ENCODE results near the gene NPDC1.
"Not testable (repeated sequence)": the region's sequence is repeated elsewhere in the genome, so short reads cannot be mapped to it uniquely, and the experiment has no call there.

NPDC1 gene

GRCh38 chr9:137039611-137040366, 6.2 kb downstream of the NPDC1 start:
- DNase-seq (ENCODE audit: low spot score), result no peak

GRCh38 chr9:137038916-137039315, 7.1 kb downstream of the NPDC1 start:
- no peak for DNase-seq (ENCODE audit: low spot score)

GRCh38 chr9:137037483-137037882, 8.5 kb downstream of the NPDC1 start:
- no peak for DNase-seq (ENCODE audit: low spot score)

DNA sequence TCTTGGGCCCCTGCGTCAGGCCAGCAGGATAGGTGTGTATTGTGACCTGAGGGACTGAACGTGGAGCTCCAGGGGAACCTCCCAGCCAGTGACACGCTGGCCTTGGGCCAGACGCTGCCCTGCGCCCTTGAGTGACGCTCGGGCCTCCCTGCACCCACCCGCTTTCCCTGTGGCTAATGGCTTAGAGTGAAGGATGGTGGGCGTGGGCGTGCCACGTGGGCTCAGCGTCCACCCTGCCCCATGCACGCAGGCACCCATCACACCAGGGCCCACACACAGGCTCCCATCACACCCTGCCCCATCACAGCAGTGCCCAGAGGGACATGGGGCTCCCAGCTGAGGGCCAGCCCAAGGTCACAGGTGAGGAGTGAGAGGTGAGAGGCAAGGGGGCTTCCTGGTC, 8.9 kb downstream of the NPDC1 start:
- DNase-seq (ENCODE audit: low spot score), result no peak

DNA sequence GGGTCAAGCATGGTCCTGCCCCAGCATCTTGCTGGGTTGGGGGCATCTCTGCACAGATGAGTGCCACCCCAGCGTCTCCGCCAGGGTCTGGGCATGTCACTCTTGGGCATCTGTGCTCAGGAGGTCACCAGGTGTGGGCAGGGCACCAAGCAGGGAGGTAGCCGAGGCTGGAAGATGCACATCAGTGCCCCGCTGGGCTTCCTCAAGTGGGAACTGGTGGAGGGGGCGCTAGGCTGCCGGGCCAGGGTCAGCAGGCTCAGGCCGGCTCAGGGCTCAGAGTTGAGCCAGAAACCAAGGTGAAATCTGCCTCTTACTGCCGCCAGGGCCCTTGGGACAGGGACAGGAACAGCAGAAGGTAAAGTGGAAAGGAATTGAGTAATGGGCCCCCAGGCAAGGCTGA, 10.0 kb downstream of the NPDC1 start:
- no peak for DNase-seq (ENCODE audit: low spot score)

- DNase-seq (ENCODE audit: low spot score), result no peak
Measured at GRCh38 chr9:137035507-137035834, 10.5 kb downstream of the NPDC1 start.

GRCh38 chr9:137034709-137035506, 11.1 kb downstream of the NPDC1 start:
- DNase-seq (ENCODE audit: low spot score), result peak; percentile 79

DNA sequence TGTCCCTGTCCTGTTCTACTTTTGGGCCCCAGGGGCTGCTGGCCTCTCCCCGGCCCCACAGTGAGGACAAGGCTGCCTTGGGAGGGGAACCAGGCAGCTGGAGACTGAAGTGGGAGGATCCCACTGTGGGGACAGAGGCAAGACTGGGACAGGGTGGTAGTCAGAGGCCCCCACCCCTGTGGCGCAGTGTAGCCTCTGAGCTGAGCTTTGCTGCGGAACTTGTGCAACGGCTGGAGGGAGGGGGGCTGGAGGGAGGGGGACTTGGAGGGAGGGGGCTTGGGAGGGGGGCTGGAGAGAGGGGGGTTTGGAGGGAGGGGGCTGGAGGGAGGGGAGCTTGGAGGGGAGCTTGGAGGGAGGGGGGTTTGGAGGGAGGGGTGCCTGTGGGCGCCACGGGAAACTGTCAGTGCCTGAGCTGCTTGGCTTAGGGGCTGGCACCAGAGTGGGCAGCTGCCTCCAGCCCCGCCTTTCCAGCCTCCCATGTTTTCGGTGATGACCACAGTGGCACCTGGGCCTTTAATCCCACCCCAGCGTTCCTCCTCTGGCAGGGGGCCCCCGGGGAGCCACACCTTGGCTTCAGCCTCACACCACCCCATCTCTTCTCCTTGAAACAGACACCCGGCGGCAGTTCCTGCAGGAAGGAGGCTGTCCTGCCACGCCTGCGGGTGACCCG, 11.8 kb downstream of the NPDC1 start:
- DNase-seq (ENCODE audit: low spot score), result no peak

DNA sequence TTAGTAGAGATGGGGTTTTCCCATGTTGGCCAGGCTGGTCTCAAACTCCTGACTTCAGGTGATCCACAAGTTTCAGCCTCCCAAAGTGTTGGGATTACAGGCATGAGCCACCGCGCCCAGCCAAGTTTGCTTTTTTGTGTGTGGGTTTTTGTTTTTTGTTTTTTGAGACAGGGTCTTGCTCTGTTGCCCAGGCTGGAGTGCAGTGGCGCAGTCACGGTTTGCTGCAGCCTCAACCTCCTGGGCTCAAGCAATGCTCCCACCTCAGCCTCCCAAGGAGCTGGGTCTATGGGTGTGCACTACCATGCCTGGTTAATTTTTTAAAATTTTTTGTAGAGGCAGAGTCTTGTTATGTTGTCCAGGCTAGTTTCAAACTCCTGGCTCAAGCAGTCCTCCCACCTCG, 12.5 kb downstream of the NPDC1 start:
- DNase-seq (ENCODE audit: low spot score), result not testable (repeated sequence)

DNA sequence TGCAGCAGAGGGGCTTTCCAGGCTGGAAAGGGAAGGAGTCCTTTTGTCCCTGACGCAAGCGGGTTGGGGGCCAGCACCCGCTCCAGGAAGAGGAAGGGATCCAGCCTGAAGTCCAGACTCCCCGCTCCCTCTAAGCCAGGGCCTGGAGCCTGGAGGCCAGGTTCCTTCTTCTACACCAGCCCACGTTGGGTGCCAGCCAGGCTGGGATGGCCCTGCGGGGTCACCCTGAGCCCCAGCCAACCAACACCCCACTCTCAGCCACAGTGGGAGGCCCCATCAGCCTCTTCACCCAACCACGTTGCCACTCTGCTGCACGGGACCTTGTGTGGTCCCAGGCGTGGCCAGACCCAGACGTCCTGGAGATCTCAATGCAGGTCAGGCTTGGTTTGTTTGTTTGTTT, 13.1 kb downstream of the NPDC1 start:
- no peak for DNase-seq (ENCODE audit: low spot score)

DNA sequence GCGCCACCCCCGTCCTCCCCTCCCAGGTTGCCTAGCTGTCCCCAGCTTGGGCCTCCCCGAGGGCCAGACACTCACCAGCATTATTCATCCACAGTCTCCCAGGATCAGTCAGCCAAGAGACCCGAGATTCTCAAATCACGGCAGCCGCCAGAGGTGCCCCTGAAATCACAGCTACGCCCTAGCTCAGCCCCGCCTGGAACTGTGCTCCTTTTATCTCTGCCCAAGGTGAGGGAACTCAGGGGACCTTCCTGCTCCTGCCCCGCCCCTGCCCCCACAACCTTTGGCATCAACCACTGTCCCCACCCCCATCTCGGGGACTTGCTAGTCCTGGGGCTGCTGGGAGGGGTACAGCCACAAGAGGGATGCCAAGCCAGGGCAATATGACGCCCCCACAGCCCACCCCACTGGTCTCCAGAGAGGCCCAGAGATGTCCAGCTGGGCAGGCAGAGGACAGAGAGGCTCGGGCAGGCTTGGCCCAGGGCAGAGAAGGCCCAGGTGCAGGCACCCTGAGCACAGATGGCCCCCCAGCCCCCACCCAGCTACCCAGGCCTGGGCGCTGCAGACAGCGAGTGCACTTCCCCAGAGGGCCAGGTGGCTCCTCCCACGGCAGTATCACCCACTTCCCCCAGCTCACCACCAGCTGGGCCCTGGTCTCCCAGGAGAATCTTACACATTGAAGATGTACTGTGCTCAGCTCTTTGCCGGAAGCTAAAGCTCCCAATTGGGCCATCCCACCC, 13.9 kb downstream of the NPDC1 start, which contains the start of gene FUT7:
Gene FUT7, minus strand, starts transcription at position 185 of the 737 bp plus-strand sequence. Its CDS starts 97 bp downstream, at position 88.
- no peak for DNase-seq (ENCODE audit: low spot score)

DNA sequence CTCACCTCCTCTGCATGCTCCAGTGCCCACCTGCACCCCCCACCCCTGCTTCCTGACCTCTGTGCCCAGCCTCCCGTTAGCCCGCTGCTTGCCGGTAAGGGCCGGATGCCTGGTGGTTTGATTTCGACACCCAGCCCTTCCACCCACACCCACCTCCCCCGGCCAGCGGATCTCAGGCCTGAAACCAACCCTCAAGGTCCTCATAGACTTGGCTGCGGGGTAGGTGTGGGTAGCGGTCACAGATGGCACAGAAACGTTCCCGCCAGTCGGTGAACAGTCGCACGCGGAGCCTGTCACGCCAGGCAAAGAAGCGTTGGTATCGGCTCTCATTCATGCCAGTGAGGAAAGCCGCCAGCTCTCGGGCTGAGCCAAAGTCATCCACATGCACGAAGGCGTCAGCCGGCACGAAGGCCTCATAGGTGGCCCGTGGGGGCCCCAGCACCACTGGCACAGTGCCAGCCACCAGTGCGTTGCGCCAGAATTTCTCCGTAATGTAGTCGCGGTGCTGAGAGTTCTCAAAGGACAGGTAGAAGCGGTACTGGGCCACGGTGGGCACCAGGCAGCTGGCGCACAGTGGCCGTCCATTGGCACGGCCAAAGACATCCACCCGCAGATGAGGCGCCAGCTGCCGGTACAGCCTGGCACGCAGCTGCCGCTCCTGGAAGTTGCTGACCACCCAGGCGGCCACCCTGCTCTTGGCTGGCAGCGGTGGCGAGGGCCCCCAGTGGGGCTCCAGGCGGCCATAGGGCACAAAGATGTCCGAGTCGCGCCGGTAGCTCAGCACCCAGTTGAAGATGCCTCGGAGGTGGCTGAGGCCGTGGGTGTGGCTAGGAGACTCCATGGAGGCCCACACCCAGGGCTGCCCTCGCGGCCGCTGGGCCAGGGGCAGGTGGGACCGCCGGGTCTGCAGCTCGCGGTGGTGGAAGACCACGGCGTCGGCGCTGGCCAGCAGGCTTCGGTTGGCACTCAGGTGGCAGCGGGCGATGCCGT, 15.1 kb downstream of the NPDC1 start:
- DNase-seq (ENCODE audit: low spot score), result no peak

GRCh38 chr9:137030006-137030405, 16.0 kb downstream of the NPDC1 start:
- DNase-seq (ENCODE audit: low spot score), result no peak

DNA sequence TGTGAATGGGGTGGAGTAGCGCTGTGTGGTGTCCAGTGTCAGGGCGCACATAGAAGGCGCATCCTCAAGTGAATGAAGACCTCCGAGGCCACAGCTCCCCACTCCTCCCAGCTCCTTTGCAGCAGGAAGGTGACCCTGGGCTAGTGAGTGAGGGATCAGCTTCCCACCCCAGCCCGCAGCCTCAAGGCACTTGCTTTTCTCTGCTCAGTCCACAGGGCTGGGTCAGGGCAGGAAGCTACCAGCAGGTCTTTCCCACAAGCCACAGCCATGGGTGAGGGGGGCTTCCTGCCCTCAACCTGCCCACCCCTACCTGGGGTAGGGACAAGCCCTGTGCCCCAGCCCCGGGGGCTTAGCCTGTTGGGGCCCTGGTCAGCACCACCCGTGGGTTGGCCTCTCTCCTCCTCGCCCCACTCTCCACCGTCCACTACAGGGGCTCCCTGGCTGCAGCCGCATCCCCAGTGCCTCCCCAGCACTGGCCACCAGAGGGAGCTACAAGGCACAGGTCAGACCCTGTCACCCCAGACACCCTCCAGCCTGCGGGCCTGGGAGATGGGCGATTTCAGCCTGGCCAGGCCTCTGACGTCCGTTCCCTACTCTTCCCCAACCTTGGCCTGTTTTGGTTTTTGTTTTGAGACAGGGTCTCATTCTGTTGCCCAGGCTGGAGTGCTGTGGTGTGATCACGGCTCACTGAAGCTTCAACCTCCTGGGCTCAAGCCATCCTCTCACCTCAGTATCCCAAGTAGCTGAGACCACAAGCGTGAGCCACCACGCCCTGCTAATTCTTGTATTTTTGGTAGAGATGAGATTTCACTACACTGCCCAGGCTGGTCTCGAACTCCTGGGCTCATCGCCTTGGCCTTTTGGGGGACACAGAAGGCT, 16.7 kb downstream of the NPDC1 start:
- peak; percentile 63 for DNase-seq (ENCODE audit: low spot score)

DNA sequence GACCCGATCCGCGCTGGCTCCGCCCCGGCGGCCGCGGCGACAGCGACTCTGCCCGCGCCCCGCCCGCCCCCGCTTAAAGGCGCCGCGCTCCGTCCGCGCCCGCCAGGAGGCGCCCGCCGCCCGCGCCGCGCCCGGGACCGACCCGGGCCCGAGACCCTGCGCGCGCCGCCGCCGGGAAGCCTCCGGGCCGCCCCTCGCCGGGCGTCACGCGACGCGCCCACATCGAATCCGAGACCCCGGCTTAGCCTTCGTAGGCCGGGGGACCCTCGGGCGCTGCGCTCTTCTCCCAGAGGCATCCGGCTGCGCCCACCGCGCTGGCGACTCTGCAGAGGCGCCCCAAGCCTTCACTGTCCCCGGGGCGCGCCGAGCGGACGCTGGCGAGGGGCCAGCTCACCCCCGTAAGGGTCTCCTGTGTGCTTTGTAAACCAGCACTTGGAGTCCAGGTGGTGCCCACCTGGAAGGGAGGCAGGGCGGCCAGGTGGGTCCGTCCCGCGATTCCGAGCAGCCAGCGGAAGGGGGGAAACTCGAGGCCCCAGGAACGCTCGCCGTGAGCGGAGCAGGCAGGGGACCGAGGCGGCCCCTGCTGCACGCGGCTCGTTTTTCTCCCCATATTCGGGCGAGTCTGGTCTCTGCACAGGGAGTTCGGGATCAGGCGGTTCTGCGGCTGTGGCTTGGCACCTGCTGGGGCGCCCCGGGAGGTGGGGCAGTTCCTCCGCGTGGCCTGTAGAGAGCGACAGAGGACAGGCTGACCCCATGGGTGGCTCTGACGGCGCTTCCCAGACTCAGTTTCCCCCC, 17.5 kb downstream of the NPDC1 start:
- DNase-seq (ENCODE audit: low spot score), result peak; percentile 59

DNA sequence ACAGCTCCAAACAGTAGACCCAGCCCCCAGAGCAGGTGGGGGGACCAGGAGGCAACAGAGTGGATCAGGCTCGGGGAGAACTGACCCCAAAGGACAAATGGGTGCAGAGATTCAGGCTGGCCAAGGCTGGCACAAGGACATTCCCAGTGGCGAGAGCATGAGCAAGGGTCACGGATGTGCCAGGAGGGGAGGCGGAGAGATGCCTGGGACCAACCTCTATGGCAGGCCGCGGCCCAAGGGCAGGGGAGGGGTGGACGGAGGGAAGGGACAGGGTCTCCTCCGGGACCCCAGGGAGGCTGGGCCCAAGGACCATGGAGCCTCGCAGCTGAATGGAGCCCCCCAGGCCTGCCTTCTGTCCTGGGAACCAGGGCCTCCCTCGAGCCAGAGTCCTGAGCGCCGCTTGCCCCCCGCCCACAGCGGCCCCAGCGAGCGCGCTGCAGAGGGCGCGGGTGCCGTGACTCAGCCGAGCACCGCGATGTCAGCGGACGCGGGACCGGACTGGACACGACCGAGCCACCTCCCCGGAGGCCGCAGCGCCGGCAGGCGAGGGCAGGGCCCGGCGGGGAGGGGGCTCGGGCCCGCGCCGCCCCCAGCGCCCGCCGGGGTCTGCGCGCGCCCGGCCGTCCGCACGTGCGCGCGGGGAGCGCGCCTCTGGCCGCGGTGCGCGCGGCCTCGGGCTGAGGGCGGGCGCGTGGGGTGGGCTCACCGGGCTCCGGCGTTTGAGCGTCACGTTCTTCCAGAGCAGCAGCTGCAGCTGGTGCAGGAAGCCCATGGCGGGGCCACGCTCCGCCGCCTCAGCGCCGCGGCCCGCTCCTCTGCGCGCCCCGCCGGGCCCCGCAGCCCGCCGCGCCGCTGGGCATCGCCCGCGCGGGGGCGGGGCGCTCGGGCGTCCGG, 18.4 kb downstream of the NPDC1 start, which contains the start of gene ABCA2:
Gene ABCA2, minus strand, starts transcription at position 869 of the 894 bp plus-strand sequence. Its CDS starts 97 bp downstream, at position 772.
- no peak for DNase-seq (ENCODE audit: low spot score)

GRCh38 chr9:137026828-137027227, 19.1 kb downstream of the NPDC1 start:
- no peak for DNase-seq (ENCODE audit: low spot score)

GRCh38 chr9:137026384-137026783, 19.6 kb downstream of the NPDC1 start:
- no peak for DNase-seq (ENCODE audit: low spot score)

Measured in kidney tubule cell (primary cell).